Activated T-cell treated with anti-CD3 and anti-CD28 coated beads, Interleukin-2, amount 50 U/mL, for 72 hours (primary cell): ENCODE measurements around the gene E2F8. TPM values are rescaled to one million over a fixed set of nuclear protein-coding genes. Genes with fewer than 3 reads are reported as not detected.

Experiments
- ATAC-seq, 2 donors: fragments of 150-1000 bp; cut with Tn5 transposase; replicated peaks in 1 of 2; 2 replicates each; pipeline ENCODE4 v1.10.0; 2021; ENCODE audit warnings: moderate library complexity in 2 of 2, mild to moderate bottlenecking in 1 of 2
- DNase-seq, 2 donors: peaks; one replicate each; pipeline ENCODE4 v3.0.0; 2021 to 2022; ENCODE audit warnings: mixed read lengths in 1 of 2
- H3K27ac Mint-ChIP-seq: one replicate; pipeline ENCODE4 v1.8.0; 2022; ENCODE audit warnings: mild to moderate bottlenecking, moderate library complexity, mixed read lengths
- H3K27me3 Mint-ChIP-seq: one replicate; pipeline ENCODE4 v1.8.0; 2022; ENCODE audit warnings: low read depth, mixed read lengths
- H3K36me3 Mint-ChIP-seq, 2 donors: one replicate each; pipeline ENCODE4 v1.8.0; 2022; ENCODE audit warnings: mixed read lengths in 2 of 2, mild to moderate bottlenecking in 1 of 2; ENCODE audit not compliant: insufficient read depth in 2 of 2
- H3K4me1 Mint-ChIP-seq: one replicate; pipeline ENCODE4 v1.8.0; 2022; ENCODE audit warnings: low read depth, mixed read lengths
- H3K4me3 Mint-ChIP-seq, 2 donors: one replicate each; pipeline ENCODE4 v1.8.0; 2022; ENCODE audit warnings: mild to moderate bottlenecking in 2 of 2, mixed read lengths in 2 of 2, moderate library complexity in 2 of 2
- H3K9me3 Mint-ChIP-seq, 2 donors: one replicate each; pipeline ENCODE4 v1.8.0; 2022; ENCODE audit warnings: mixed read lengths in 2 of 2
- total RNA-seq, 2 donors: library from RNA; stranded (reverse); gene quantifications; one replicate each; pipeline ENCODE4 v1.2.3, GENCODE V29; 2022

Gene E2F8
- total RNA-seq, 2 donors from 2014 or later: 15.7 to 21.1 TPM

GRCh38 chr11:19200410-19201201 lies 40.1 kb downstream of the E2F8 start:
- Mint-ChIP-seq H3K4me1 (peaks cover 4% of the 10 kb centered on the region), H3K27ac (no peak overlapping the region), H3K27me3 (no peaks in the 10 kb centered on the region), H3K4me3 (no peak overlapping the region), H3K9me3 (no peaks in the 10 kb centered on the region), H3K36me3 (no peaks in the 10 kb centered on the region)
- DNase-seq (no peak), ATAC-seq (no peak)

GRCh38 chr11:19199771-19200170 lies 41.0 kb downstream of the E2F8 start:
- DNase-seq (no peak), ATAC-seq (no peak)
- Mint-ChIP-seq H3K27ac (no peak overlapping the region), H3K4me1 (peaks cover 4% of the 10 kb centered on the region), H3K9me3 (no peaks in the 10 kb centered on the region), H3K36me3 (no peaks in the 10 kb centered on the region), H3K4me3 (no peak overlapping the region), H3K27me3 (no peaks in the 10 kb centered on the region)

GRCh38 chr11:19199048-19199447 lies 41.7 kb downstream of the E2F8 start:
- DNase-seq (no peak), ATAC-seq (no peak)
- Mint-ChIP-seq H3K36me3 (no peaks in the 10 kb centered on the region), H3K4me1 (peaks cover 4% of the 10 kb centered on the region), H3K27me3 (no peaks in the 10 kb centered on the region), H3K9me3 (no peaks in the 10 kb centered on the region), H3K4me3 (no peak overlapping the region), H3K27ac (no peak overlapping the region)

DNA sequence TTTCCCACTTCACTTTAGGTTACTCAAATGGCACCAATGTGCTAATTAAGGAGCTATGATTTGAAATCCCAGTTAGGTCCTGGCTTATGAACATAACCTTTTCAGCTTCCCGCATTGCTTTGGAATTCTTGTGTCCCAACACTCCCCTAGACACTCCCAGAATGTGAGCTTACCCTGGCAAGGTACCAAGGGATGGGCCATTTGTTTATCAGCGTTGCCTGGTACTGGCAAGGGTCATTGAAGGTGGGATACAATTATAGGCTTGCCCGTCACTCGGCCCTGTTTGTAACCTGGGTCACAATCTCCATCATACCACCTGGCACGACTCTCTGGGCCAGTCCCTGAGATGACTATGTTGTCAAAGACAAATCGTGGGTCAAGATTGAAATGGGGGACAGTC lies 44.3 kb downstream of the E2F8 start:
- no peak for DNase-seq
- Mint-ChIP-seq H3K4me1 (peaks cover 4% of the 10 kb centered on the region), H3K9me3 (no peaks in the 10 kb centered on the region), H3K4me3 (no peak overlapping the region), H3K27ac (no peak overlapping the region), H3K36me3 (no peaks in the 10 kb centered on the region), H3K27me3 (no peaks in the 10 kb centered on the region)
- ATAC-seq: no peak

DNA sequence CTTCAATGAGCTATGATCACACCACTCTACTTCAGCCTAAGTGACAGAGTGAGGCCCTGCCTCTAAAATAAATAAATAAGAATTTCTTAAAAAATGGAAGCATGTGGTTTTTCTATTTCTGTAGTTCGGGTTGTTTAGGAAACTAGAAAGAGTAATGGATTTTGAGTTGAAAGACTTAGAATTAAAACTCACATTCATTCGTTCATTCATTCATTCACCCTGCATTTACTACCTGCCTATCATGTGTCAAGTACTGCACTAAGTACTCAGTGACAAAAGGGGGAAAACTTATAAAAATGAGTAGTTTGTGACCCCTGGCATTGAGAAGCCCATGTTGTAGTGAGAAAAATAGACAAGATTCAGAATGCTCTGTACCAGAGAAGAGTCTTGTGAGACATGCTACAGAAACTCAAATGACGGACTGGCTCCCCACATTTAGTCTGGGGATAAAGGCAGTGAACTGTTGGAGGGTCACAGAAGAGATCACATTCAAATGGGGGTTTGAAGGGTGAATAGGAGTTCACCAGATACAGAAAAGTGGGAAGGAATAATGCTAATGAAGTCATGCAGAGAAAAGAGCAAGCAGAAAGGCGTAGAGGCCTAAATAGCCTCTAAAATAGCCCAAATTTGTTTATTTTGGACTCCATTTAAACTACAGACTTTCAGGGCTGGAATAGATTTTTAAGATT lies 46.0 kb downstream of the E2F8 start:
- no peaks in the 10 kb centered on the region for H3K27me3 Mint-ChIP-seq
- ATAC-seq: no peak
- H3K4me3 Mint-ChIP-seq: no peak overlapping the region
- DNase-seq: no peak
- H3K9me3 Mint-ChIP-seq: no peaks in the 10 kb centered on the region
- no peaks in the 10 kb centered on the region for H3K36me3 Mint-ChIP-seq
- H3K4me1 Mint-ChIP-seq: no peaks in the 10 kb centered on the region
- H3K27ac Mint-ChIP-seq: no peak overlapping the region

DNA sequence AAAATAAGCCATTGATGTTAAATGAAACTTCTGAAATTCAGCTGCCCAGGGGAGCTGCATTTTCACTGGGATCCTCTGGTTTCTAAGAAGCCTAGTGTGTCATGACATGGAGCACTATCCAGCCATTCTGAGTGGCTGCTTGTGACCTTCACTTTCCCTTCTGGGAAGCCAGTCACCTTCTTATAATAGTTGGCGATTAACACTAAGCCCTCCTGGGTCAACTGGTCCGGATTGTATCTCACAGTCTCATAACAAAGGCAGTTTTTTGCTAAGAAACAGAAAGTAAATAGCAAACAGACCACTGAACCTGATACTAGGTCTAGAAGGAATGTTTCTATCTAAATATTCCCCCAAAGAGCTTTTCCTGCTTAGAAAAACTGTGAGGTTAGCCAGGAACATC lies 46.8 kb downstream of the E2F8 start:
- ATAC-seq: no peak
- no peaks in the 10 kb centered on the region for H3K27me3 Mint-ChIP-seq

DNA sequence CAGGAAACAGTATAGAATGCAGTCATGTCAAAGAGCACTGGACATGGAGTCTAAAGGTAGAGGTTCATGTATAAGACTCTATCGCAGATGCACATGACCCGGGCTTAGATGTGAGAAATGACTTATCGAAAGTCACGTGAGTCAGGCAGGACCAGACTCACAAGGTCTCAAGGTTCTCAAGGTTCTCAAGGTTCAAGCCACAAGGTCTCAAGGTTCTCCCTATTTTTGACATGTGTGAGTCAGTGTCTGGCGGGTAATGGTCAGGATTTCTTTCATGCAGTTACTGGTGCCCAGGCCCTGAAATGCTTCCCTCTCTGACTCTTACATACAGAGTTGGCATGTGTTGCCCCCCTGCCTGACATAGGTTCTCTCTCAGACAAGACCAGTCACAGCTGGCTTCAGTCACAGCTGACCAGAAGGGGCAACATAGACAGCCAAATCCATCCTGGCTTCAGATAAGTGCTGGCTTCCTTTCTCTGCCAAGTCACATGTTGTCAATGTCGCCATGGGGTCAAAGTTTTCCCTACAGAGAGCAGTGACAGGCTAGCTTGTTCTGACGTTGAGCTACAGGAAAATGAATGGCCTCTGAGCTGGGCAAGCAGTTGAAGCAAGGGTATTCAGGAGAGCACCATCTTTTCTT lies 49.1 kb downstream of the E2F8 start:
- DNase-seq (no peak), ATAC-seq (no peak)
- H3K4me3 Mint-ChIP-seq: no peak overlapping the region
- no peaks in the 10 kb centered on the region for H3K27me3 Mint-ChIP-seq
- H3K36me3 Mint-ChIP-seq: no peaks in the 10 kb centered on the region
- no peaks in the 10 kb centered on the region for H3K9me3 Mint-ChIP-seq
- H3K27ac Mint-ChIP-seq: no peak overlapping the region
- H3K4me1 Mint-ChIP-seq: no peaks in the 10 kb centered on the region

More for the DNA sequence above, 46.8 kb downstream of the E2F8 start:
- Mint-ChIP-seq H3K9me3 (no peaks in the 10 kb centered on the region), H3K36me3 (no peaks in the 10 kb centered on the region), H3K27ac (no peak overlapping the region), H3K4me1 (no peaks in the 10 kb centered on the region), H3K4me3 (no peak overlapping the region)
- no peak for DNase-seq

GRCh38 chr11:19187833-19188258 lies 52.9 kb downstream of the E2F8 start:
- Mint-ChIP-seq H3K9me3 (no peaks in the 10 kb centered on the region), H3K4me3 (no peak overlapping the region), H3K4me1 (no peaks in the 10 kb centered on the region), H3K27me3 (no peaks in the 10 kb centered on the region), H3K36me3 (no peaks in the 10 kb centered on the region), H3K27ac (no peak overlapping the region)
- DNase-seq (no peak), ATAC-seq (no peak)

DNA sequence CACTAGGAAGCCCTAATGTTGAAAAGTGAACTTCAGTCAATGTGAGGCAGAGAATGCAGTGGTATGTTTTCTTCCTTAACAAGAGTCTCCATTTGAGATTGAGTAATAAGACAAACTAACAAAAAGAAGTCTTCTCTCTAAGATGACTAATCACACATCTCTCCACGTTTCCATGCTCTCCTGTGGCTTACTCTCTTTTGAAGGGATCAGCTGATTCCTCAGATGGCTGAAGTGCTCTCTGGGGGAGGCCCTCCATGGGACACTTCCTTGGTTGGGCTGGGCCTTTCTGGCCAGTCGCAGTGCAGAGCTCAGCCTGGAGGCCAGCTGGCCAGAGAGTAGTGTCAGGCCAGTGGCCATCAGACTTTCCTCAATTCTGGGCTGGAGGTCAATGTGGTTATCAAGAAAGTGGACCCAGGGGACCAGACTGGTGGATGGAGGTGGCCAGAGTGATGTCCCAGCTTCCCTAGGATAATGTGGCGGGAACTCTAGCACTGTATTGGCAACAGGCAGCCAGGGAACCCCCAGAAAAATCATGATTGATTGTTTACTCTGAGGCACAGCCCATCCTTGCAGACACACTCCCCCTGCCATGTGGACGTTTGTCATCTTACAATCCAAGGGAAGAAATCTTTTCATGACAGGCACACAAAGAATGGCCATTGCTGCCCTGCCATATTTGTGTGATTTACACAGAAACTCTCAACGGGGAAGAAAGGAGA lies 53.5 kb downstream of the E2F8 start:
- Mint-ChIP-seq H3K27ac (no peak overlapping the region), H3K4me1 (no peaks in the 10 kb centered on the region), H3K36me3 (no peaks in the 10 kb centered on the region), H3K27me3 (no peaks in the 10 kb centered on the region), H3K4me3 (no peak overlapping the region), H3K9me3 (no peaks in the 10 kb centered on the region)
- DNase-seq (no peak), ATAC-seq (no peak)

DNA sequence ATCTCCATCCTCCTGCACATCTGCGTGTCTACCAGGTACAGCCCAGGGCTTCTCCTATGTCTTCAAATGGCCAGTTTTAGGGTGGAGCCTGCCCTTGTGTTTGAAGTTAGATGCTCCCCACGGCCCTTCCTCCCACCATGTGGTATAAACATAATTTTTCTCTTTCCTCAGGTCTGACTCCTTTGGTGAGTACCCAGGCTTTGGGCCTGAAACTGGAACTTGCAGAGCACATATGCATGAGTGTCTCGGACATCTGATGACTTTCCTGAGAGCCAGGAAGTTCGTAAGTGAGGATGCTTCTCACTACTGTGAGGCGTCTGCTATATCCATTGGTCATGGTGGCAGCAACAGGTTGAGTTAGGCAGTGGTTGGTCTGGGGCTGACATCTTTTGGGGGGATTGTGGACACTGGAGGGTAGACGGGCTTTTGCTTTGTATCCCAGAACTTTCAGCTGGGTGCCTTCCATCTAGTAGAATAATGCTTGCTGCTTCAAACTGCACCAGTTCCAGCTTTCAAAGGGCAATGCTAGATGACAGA lies 55.2 kb downstream of the E2F8 start:
- Mint-ChIP-seq H3K4me3 (no peak overlapping the region), H3K27ac (no peak overlapping the region), H3K27me3 (no peaks in the 10 kb centered on the region)

GRCh38 chr11:19185036-19185435 lies 55.7 kb downstream of the E2F8 start:
- no peak overlapping the region for H3K27ac Mint-ChIP-seq

More for the DNA sequence above, 55.2 kb downstream of the E2F8 start:
- no peaks in the 10 kb centered on the region for H3K9me3 Mint-ChIP-seq
- H3K36me3 Mint-ChIP-seq: no peaks in the 10 kb centered on the region
- no peaks in the 10 kb centered on the region for H3K4me1 Mint-ChIP-seq
- DNase-seq (no peak), ATAC-seq (no peak)

DNA sequence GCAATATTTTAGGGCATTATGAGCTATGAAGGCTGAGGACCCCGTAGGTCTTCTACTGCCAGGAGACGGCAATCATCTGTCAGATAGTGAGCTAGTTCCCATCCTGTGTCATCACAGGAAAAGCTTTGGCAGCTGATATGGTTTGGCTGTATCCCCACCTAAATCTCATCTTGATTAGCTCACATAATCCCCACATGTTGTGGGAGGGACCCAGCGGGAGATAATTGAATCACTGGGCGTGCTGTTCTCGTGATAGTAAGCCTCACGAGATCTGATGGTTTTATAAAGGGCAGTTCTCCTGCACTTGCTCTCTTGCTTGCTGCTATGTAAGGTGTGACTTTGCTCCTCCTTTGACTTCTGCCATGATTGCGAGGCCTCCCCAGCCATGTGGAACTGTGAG lies 57.1 kb downstream of the E2F8 start:
- no peak for DNase-seq
- no peaks in the 10 kb centered on the region for H3K9me3 Mint-ChIP-seq
- H3K27ac Mint-ChIP-seq: no peak overlapping the region
- no peaks in the 10 kb centered on the region for H3K4me1 Mint-ChIP-seq
- H3K27me3 Mint-ChIP-seq: no peaks in the 10 kb centered on the region
- H3K36me3 Mint-ChIP-seq: no peaks in the 10 kb centered on the region
- no peak for ATAC-seq
- no peak overlapping the region for H3K4me3 Mint-ChIP-seq

More at GRCh38 chr11:19185036-19185435, 55.7 kb downstream of the E2F8 start:
- ATAC-seq (no peak), DNase-seq (no peak)
- Mint-ChIP-seq H3K4me3 (no peak overlapping the region), H3K36me3 (no peaks in the 10 kb centered on the region), H3K27me3 (no peaks in the 10 kb centered on the region), H3K9me3 (no peaks in the 10 kb centered on the region), H3K4me1 (no peaks in the 10 kb centered on the region)
